Effector memory CD4-positive, alpha-beta T cell (primary cell): ENCODE data around the gene MAP2K4.
"Not testable (repeated sequence)": the region's sequence is repeated elsewhere in the genome, so short reads cannot be mapped to it uniquely, and the experiment has no call there.

Experiments
- DNase-seq, 3 donors: peaks; one replicate each; pipeline ENCODE4 v3.0.0-alpha.2; 2020
- H3K27ac ChIP-seq: 2 replicates; pipeline ENCODE4 v1.7.0; 2013; ENCODE audit warnings: mild to moderate bottlenecking, low read length, moderate library complexity; ENCODE audit not compliant: insufficient read depth, poor library complexity, severe bottlenecking
- H3K27me3 ChIP-seq: replicated peaks from 2 replicates; pipeline ENCODE4 v1.7.0; 2013; ENCODE audit warnings: mild to moderate bottlenecking, low read length; ENCODE audit not compliant: insufficient read depth, control insufficient read depth, poor library complexity, severe bottlenecking
- H3K36me3 ChIP-seq: 2 replicates; pipeline ENCODE4 v1.7.0; 2013; ENCODE audit warnings: mild to moderate bottlenecking, low read length, moderate library complexity; ENCODE audit not compliant: control insufficient read depth, insufficient read depth
- H3K4me1 ChIP-seq: 2 replicates; pipeline ENCODE4 v1.7.0; 2013; ENCODE audit warnings: low read length, mild to moderate bottlenecking; ENCODE audit not compliant: control insufficient read depth, insufficient read depth, poor library complexity, severe bottlenecking
- H3K4me3 ChIP-seq: 2 replicates; pipeline ENCODE4 v1.7.0; 2013; ENCODE audit warnings: low read length, low read depth, mild to moderate bottlenecking; ENCODE audit not compliant: insufficient read depth, poor library complexity, severe bottlenecking
- H3K9me3 ChIP-seq: 2 replicates; pipeline ENCODE4 v1.7.0; 2013; ENCODE audit warnings: mild to moderate bottlenecking, low read length, moderate library complexity; ENCODE audit not compliant: control insufficient read depth

Gene MAP2K4

GRCh38 chr17:12128946-12129345, 108.3 kb downstream of the MAP2K4 start:
- Histone ChIP-seq H3K4me1 (no peaks in the 10 kb centered on the region), H3K27me3 (no peaks in the 10 kb centered on the region), H3K4me3 (no peak overlapping the region), H3K36me3 (peaks cover 66% of the 10 kb centered on the region), H3K9me3 (no peaks in the 10 kb centered on the region), H3K27ac (no peak overlapping the region)
- no peak for DNase-seq

- H3K9me3 ChIP-seq = no peaks in the 10 kb centered on the region
- H3K36me3 ChIP-seq = peaks cover 37% of the 10 kb centered on the region
- no peaks in the 10 kb centered on the region for H3K27me3 ChIP-seq
- H3K4me1 ChIP-seq = no peaks in the 10 kb centered on the region
- no peak for DNase-seq
- H3K4me3 ChIP-seq = no peak overlapping the region
- no peak overlapping the region for H3K27ac ChIP-seq
These were observed 112.5 kb downstream of the MAP2K4 start for GRCh38 chr17:12133183-12133582.

GRCh38 chr17:12134101-12134500, 113.4 kb downstream of the MAP2K4 start:
- Histone ChIP-seq H3K27ac (no peak overlapping the region), H3K27me3 (no peaks in the 10 kb centered on the region), H3K4me3 (no peak overlapping the region), H3K36me3 (peaks cover 33% of the 10 kb centered on the region), H3K9me3 (no peaks in the 10 kb centered on the region), H3K4me1 (no peaks in the 10 kb centered on the region)
- DNase-seq = no peak

GRCh38 chr17:12134587-12134986, 113.9 kb downstream of the MAP2K4 start:
- Histone ChIP-seq H3K36me3 (peaks cover 29% of the 10 kb centered on the region), H3K4me1 (no peaks in the 10 kb centered on the region), H3K9me3 (no peaks in the 10 kb centered on the region), H3K27me3 (no peaks in the 10 kb centered on the region), H3K4me3 (no peak overlapping the region), H3K27ac (no peak overlapping the region)
- DNase-seq = no peak

GRCh38 chr17:12136243-12136642, 115.6 kb downstream of the MAP2K4 start:
- no peak for DNase-seq
- Histone ChIP-seq H3K4me1 (no peaks in the 10 kb centered on the region), H3K36me3 (peaks cover 31% of the 10 kb centered on the region), H3K27ac (no peak overlapping the region), H3K27me3 (no peaks in the 10 kb centered on the region), H3K9me3 (no peaks in the 10 kb centered on the region), H3K4me3 (no peak overlapping the region)

- no peak for DNase-seq
- Histone ChIP-seq H3K9me3 (no peaks in the 10 kb centered on the region), H3K27me3 (no peaks in the 10 kb centered on the region), H3K4me3 (no peak overlapping the region), H3K27ac (no peak overlapping the region), H3K36me3 (peaks cover 31% of the 10 kb centered on the region), H3K4me1 (no peaks in the 10 kb centered on the region)
These were observed 116.0 kb downstream of the MAP2K4 start for GRCh38 chr17:12136646-12137045.

- Histone ChIP-seq H3K4me3 (no peak overlapping the region), H3K4me1 (no peaks in the 10 kb centered on the region), H3K27me3 (no peaks in the 10 kb centered on the region), H3K9me3 (no peaks in the 10 kb centered on the region), H3K27ac (no peak overlapping the region), H3K36me3 (peaks cover 32% of the 10 kb centered on the region)
- no peak for DNase-seq
These were observed 117.2 kb downstream of the MAP2K4 start for GRCh38 chr17:12137859-12138258.

GRCh38 chr17:12140685-12141084, 120.0 kb downstream of the MAP2K4 start:
- no peak for DNase-seq
- Histone ChIP-seq H3K27me3 (no peaks in the 10 kb centered on the region), H3K9me3 (no peaks in the 10 kb centered on the region), H3K4me1 (no peaks in the 10 kb centered on the region), H3K4me3 (no peak overlapping the region), H3K36me3 (peaks cover 23% of the 10 kb centered on the region), H3K27ac (no peak overlapping the region)

- not testable (repeated sequence) for H3K27ac ChIP-seq, H3K4me1 ChIP-seq, H3K27me3 ChIP-seq, DNase-seq, H3K36me3 ChIP-seq, H3K4me3 ChIP-seq, H3K9me3 ChIP-seq
These were observed 141.5 kb downstream of the MAP2K4 start for GRCh38 chr17:12162187-12162586.

GRCh38 chr17:12164085-12164484, 143.4 kb downstream of the MAP2K4 start:
- Histone ChIP-seq H3K4me1 (no peaks in the 10 kb centered on the region), H3K9me3 (no peaks in the 10 kb centered on the region), H3K36me3 (no peaks in the 10 kb centered on the region), H3K27me3 (no peaks in the 10 kb centered on the region), H3K27ac (no peak overlapping the region), H3K4me3 (no peak overlapping the region)
- no peak for DNase-seq
